Testis (tissue), 3 donors: ENCODE data around the gene SZT2. TPM values are rescaled to one million over a fixed set of nuclear protein-coding genes. Genes with fewer than 3 reads are reported as not detected.
A peak's percentile ranks its signal among the peaks of the same experiment; 100 is the strongest.

ENCODE experiments used
- DNase-seq: peaks from one replicate; pipeline ENCODE4 v3.0.0-alpha.2; 2019
- H3K27ac ChIP-seq, 2 donors: fragments of 200-600 bp; sonication (generic); one replicate each; pipeline ENCODE4 v1.5.1; 2019
- H3K27me3 ChIP-seq: fragments of 200-600 bp; sonication (generic); one replicate; pipeline ENCODE4 v1.5.1; 2019
- H3K36me3 ChIP-seq: fragments of 200-600 bp; sonication (generic); one replicate; pipeline ENCODE4 v1.5.1; 2017; ENCODE audit warnings: low read depth; ENCODE audit errors: missing control alignments
- H3K4me1 ChIP-seq: fragments of 200-600 bp; sonication (generic); one replicate; pipeline ENCODE4 v1.5.1; 2019
- H3K4me3 ChIP-seq, 2 donors: fragments of 200-600 bp; sonication (generic); one replicate each; pipeline ENCODE4 v1.5.1; 2017 to 2019
- H3K9me3 ChIP-seq: fragments of 200-600 bp; sonication (generic); one replicate; pipeline ENCODE4 v1.5.1; 2017
- CTCF ChIP-seq, 3 experiments: fragments of 450-650 bp in 2 of 3; fragments of 200-600 bp in 1 of 3; sonication (generic) in 1 of 3; IDR thresholded peaks; one replicate each; pipeline ENCODE4 v1.5.1; 2016 to 2019; ENCODE audit warnings: antibody characterized with exemption in 3 of 3, mild to moderate bottlenecking in 2 of 3, moderate library complexity in 1 of 3
- POLR2A ChIP-seq: fragments of 450-650 bp; IDR thresholded peaks from one replicate; pipeline ENCODE4 v1.6.1; 2017; ENCODE audit warnings: antibody characterized with exemption, mild to moderate bottlenecking, moderate library complexity
- WGBS, 2 donors: methylation state at CpG; one replicate each; pipeline ENCODE4 v1.1.5; 2018; 5-methylcytosine and 5-hydroxymethylcytosine counted together
- intact Hi-C: fragments of 100-400 bp; cut with DNase I; formaldehyde crosslinking; loops from one replicate; pipeline ENCODE4 v1.15.1; 2023; ENCODE audit warnings: low total_unique reads
- polyA plus RNA-seq: library from polyadenylated mRNA; stranded (reverse); fragments of 350-450 nt; fragmentation: Illumina TruSeq; extraction: RNeasy Lipid Tissue Mini Kit (QIAGEN cat#74804); gene quantifications from one replicate; pipeline ENCODE4 v1.2.3, GENCODE V29; 2014; ENCODE audit warnings: low read depth, low replicate concordance; ENCODE audit not compliant: insufficient read depth
- total RNA-seq, 2 donors: library from RNA; depleted of rRNA; stranded (reverse); fragments of >200 nt; gene quantifications; one replicate each; pipeline ENCODE4 v1.2.3, GENCODE V29; 2016

SZT2 gene
- total and polyA plus RNA-seq, 3 donors from 2014 or later, result 40.0 to 115 (median 90.1) TPM

GRCh38 chr1:43346636-43347035 lies 43.1 kb upstream of the SZT2 start:
- Histone ChIP-seq H3K4me1 (no peaks in the 10 kb centered on the region), H3K27ac (no peak overlapping the region), H3K36me3 (no peaks in the 10 kb centered on the region), H3K4me3 (no peak overlapping the region), H3K27me3 (no peaks in the 10 kb centered on the region), H3K9me3 (no peaks in the 10 kb centered on the region)
- intact Hi-C loops, result no loop called here
- 77 to 93% methylated on average over 2 to 5 of the region's 5 CpGs for WGBS, 2 donors
- no peak for TF ChIP-seq CTCF (IDR thresholded peaks at IDR 0.05)
- DNase-seq, result no peak

GRCh38 chr1:43348343-43348808 lies 41.3 kb upstream of the SZT2 start:
- H3K36me3 ChIP-seq, result no peaks in the 10 kb centered on the region
- no peak for DNase-seq
- H3K9me3 ChIP-seq, result no peaks in the 10 kb centered on the region
- TF ChIP-seq POLR2A, result no peak
- no peak for TF ChIP-seq CTCF (IDR thresholded peaks at IDR 0.05)
- peak overlapping the region; percentile 48 to 77 for H3K4me3 ChIP-seq
- H3K4me1 ChIP-seq, result no peaks in the 10 kb centered on the region
- H3K27me3 ChIP-seq, result no peaks in the 10 kb centered on the region
- 9 to 37% methylated on average over 2 to 22 of the region's 22 CpGs for WGBS, 2 donors
- peak overlapping the region; percentile 72 to 76 for H3K27ac ChIP-seq
- intact Hi-C loops, result no loop called here

DNA sequence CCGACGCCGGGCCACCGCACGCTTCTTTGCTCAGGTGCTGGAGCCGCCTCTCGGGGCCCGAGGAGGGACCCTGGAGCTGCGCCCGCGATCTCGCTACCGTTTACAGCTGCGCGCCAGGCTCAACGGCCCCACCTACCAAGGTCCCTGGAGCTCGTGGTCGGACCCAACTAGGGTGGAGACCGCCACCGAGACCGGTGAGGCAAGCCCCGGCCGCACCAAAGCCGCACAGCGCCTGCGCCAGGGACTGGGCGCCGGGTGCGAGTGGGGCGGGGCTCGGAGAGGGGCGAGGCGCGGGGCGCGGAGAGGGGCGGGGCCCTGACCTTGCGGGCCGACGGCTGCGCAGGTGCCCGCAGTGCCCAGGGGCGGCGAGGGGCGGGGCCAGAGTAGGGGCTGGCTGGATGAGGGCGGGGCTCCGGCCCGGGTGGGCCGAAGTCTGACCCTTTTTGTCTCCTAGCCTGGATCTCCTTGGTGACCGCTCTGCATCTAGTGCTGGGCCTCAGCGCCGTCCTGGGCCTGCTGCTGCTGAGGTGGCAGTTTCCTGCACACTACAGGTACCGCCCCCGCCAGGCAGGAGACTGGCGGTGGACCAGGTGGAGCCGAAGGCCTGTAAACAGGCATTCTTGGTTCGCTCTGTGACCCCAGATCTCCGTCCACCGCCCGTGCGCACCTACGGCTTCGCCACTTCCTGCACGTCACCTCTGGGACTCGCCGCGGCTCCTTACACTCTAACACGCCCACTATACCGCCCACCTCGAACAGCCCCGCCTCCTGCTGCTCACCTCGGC lies 40.7 kb upstream of the SZT2 start:
- Histone ChIP-seq H3K27me3 (no peaks in the 10 kb centered on the region), H3K27ac (peak overlapping the region; percentile 72 to 76), H3K36me3 (no peaks in the 10 kb centered on the region), H3K4me3 (peak overlapping the region; percentile 48 to 77), H3K4me1 (no peaks in the 10 kb centered on the region), H3K9me3 (no peaks in the 10 kb centered on the region)
- intact Hi-C loops, result no loop called here
- peak; percentile 91 for DNase-seq
- TF ChIP-seq CTCF (IDR thresholded peaks at IDR 0.05) (no peak), POLR2A (no peak)
- 13 to 14% methylated on average over 20 to 23 of the region's 72 CpGs for WGBS, 2 donors

DNA sequence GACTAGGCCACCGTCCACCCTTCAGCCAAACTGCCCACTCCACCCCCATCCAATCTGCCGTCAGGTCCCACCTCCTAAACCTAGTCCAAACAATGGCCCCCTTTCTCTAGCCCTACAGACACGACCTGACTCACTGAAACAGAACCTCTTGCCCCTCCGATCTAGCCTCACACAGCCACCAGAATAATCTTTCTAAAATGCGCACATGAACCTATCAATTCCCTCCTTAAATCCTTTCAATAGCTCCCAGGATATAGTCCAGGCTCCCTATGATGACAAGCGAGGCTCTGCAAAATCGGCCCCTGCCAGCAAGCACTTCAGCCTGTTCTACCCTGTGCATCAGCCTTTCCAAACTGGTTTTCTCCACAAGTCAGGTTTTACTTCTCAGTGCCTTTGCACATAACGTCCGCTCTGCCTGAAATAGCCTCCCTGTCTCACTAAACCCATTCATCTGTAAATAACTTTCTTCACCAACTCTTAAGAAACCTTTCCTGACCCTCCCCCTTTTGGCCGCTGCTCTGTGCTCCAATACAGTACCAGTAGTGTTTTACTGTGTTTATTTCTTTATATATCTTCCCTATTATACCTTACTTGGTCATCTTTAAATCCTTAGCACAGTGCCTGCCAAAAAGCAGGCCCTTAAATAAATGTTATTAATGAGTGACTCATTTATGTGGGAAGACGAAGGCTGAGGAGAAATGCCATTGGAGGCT lies 39.9 kb upstream of the SZT2 start:
- no peak for TF ChIP-seq CTCF (IDR thresholded peaks at IDR 0.05)
- TF ChIP-seq POLR2A, result no peak
- Histone ChIP-seq H3K27ac (peak overlapping the region; percentile 61 to 72), H3K36me3 (no peaks in the 10 kb centered on the region), H3K4me1 (no peaks in the 10 kb centered on the region), H3K9me3 (no peaks in the 10 kb centered on the region), H3K4me3 (peak overlapping the region; percentile 48 to 77), H3K27me3 (no peaks in the 10 kb centered on the region)
- 46 to 47% methylated on average over 11 of the region's 11 CpGs for WGBS, 2 donors
- intact Hi-C loops, result no loop called here
- no peak for DNase-seq
